ENCODE data around the gene ZFP36L2. TPM values are rescaled to one million over a fixed set of nuclear protein-coding genes. Genes with fewer than 3 reads are reported as not detected.
A peak's percentile ranks its signal among the peaks of the same experiment; 100 is the strongest.

ZFP36L2 gene
- total and polyA plus RNA-seq, 7 experiments from 2014 or later: 231 to 747 (median 389) TPM

DNA sequence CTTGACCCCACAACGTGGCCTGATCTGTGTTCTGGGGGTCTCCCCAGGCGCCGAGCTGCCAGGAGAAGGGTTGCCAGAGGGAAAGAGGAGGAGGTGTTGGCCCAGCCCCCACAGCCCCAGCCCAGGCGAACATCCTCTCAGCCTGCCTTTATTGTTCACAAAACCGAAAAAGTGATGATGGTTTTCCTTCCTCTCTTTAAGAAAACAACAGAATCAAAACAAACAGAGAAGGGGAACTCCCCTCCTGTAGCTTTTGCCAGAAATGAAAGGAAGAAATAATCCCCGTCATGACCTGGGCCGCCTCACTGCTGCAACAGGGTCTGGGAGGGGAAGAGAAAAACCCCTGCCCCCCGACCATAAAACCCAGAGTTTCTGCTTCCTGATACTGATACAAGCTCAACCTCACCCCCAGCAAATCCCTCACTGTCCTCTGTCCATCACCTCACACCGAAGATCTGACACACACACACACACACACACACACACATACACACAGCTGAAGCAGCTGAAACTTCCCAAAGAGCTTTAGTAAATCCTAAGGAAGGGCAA lies 52.0 kb downstream of the ZFP36L2 start:
- peak; percentile 88 for ATAC-seq
- Mint-ChIP-seq H3K4me1 (peaks cover 70 to 95% (median 90%) of the 10 kb centered on the region in 7 donors), H3K9me3 (peaks cover 0 to 14% (median 2%) of the 10 kb centered on the region in 11 donors), H3K36me3 (peaks cover 0 to 4% (median 0%) of the 10 kb centered on the region in 5 donors), H3K27ac (peak overlapping the region; percentile 96 to 99 (median 97)), H3K4me3 (peak overlapping the region; percentile 67 to 84 (median 76)), H3K27me3 (no peaks in the 10 kb centered on the region)
- Histone ChIP-seq H3K9me3 (ENCODE audit: control insufficient read depth in 2 of 3, low read length in 3 of 3) (peaks cover 0 to 5% (median 0%) of the 10 kb centered on the region in 3 experiments), H3K27ac (ENCODE audit: low read depth, low read length) (peak overlapping the region; percentile 99), H3K27me3 (ENCODE audit: control insufficient read depth in 2 of 2, insufficient read depth in 2 of 2, low read length in 2 of 2) (no peaks in the 10 kb centered on the region), H3K36me3 (ENCODE audit: control insufficient read depth in 2 of 3, insufficient read depth in 3 of 3, low read length in 3 of 3) (no peaks in the 10 kb centered on the region), H3K4me3 (ENCODE audit: low read length) (peak overlapping the region; percentile 50), H3K4me1 (ENCODE audit: control insufficient read depth in 2 of 2, insufficient read depth in 2 of 2, low read length in 2 of 2) (peaks cover 90 to 97% of the 10 kb centered on the region in 2 donors)
- CTCF ChIA-PET: interaction anchor here (0.5 to 12.5 kb wide), 14 partner anchors 14 to 715 kb away, joined by 3 to 210 read pairs (median 6); partner anchors contain the start of gene ZFP36L2
- peak; percentile 55 to 93 (median 89) for DNase-seq
- intact Hi-C loops (cut with micrococcal nuclease): loop anchor here (1.0 to 5.0 kb wide), 11 partner anchors 10 to 252 kb away; partner anchors contain the start of gene ZFP36L2 (in 2 of the 2)
- POLR2A ChIA-PET: interaction anchor here (0.6 to 43.2 kb wide), 10 partner anchors 9 to 364 kb away, joined by 3 to 1899 read pairs (median 10); partner anchors contain the start of gene ZFP36L2
